Measurements from ENCODE around the gene CROT.

The CROT gene

GRCh38 chr7:87416682-87417587, 71.5 kb downstream of the CROT start:
- DNase-seq = peak; percentile 20

GRCh38 chr7:87420173-87420572, 74.7 kb downstream of the CROT start:
- DNase-seq = no peak

- DNase-seq = no peak
These were observed 78.6 kb downstream of the CROT start for GRCh38 chr7:87424075-87424474.

- DNase-seq = no peak
These were observed 80.7 kb downstream of the CROT start for GRCh38 chr7:87426160-87426559.

- DNase-seq = no peak
These were observed 81.8 kb downstream of the CROT start for GRCh38 chr7:87427288-87427687.

- DNase-seq = no peak
These were observed 87.1 kb downstream of the CROT start for GRCh38 chr7:87432536-87432935.

GRCh38 chr7:87435546-87435945, 90.1 kb downstream of the CROT start:
- no peak for DNase-seq

GRCh38 chr7:87445897-87446296, 100.4 kb downstream of the CROT start:
- no peak for DNase-seq

GRCh38 chr7:87447116-87447635, 101.7 kb downstream of the CROT start:
- no peak for DNase-seq

GRCh38 chr7:87448388-87448787, 102.9 kb downstream of the CROT start:
- no peak for DNase-seq
